Measurements from ENCODE around the gene PAX8. TPM values are rescaled to one million over a fixed set of nuclear protein-coding genes. Genes with fewer than 3 reads are reported as not detected.

The PAX8 gene
- total and polyA plus RNA-seq, 2 of the 13 experiments (the other 11 are each of a cell fraction or from before 2014, with no cell fraction given), result 1.5 to 8.8 TPM

- TF ChIP-seq TGIF2 (CRISPR knock-in tag; IDR thresholded peaks at IDR 0.05) (no peak), SP4 (CRISPR knock-in tag; IDR thresholded peaks at IDR 0.05) (peak; percentile 76; the same call in 1 of the 2 replicates), MIXL1 (CRISPR knock-in tag; IDR thresholded peaks at IDR 0.05) (peak; percentile 31; the same call in 1 of the 2 replicates), ZNF276 (CRISPR knock-in tag; IDR thresholded peaks at IDR 0.05; ENCODE audit: low read depth) (no peak), CBX5 (CRISPR knock-in tag; IDR thresholded peaks at IDR 0.05; ENCODE audit: borderline replicate concordance) (no peak; the same call in 1 of the 2 replicates), ZNF329 (CRISPR knock-in tag; IDR thresholded peaks at IDR 0.05; ENCODE audit: low read depth) (no peak), GATA4 (IDR thresholded peaks at IDR 0.05; ENCODE audit: borderline replicate concordance, low read depth) (peak; percentile 64; the same call in 1 of the 2 replicates), FOSL2 (CRISPR knock-in tag; IDR thresholded peaks at IDR 0.05) (peak; percentile 69; the same call in 1 of the 2 replicates), ZNF605 (CRISPR knock-in tag; IDR thresholded peaks at IDR 0.05) (peak; percentile 46; the same call in 1 of the 2 replicates), ZNF777 (CRISPR knock-in tag; IDR thresholded peaks at IDR 0.05) (no peak), JARID2 (CRISPR knock-in tag; IDR thresholded peaks at IDR 0.05; ENCODE audit: insufficient replicate concordance) (no peak), ZBTB1 (CRISPR knock-in tag; IDR thresholded peaks at IDR 0.05; ENCODE audit: borderline replicate concordance) (no peak), KDM5A (IDR thresholded peaks at IDR 0.05; ENCODE audit: borderline replicate concordance, low read length) (no peak), IRF2 (CRISPR knock-in tag; IDR thresholded peaks at IDR 0.05) (peak; percentile 42; the same call in 1 of the 2 replicates), NFE2 (CRISPR knock-in tag; IDR thresholded peaks at IDR 0.05) (no peak), ZNF33B (CRISPR knock-in tag; IDR thresholded peaks at IDR 0.05) (0 out of 2 replicates have a peak, but pooled peaks have one; percentile 28), SALL2 (CRISPR knock-in tag; IDR thresholded peaks at IDR 0.05) (no peak), BHLHE40 (IDR thresholded peaks at IDR 0.05; ENCODE audit: low read length) (no peak), ONECUT2 (CRISPR knock-in tag; IDR thresholded peaks at IDR 0.05) (no peak), SP1 (IDR thresholded peaks at IDR 0.05) (no peak), SP1 (CRISPR knock-in tag; IDR thresholded peaks at IDR 0.05) (peak; percentile 75), HNRNPL (IDR thresholded peaks at IDR 0.05; ENCODE audit: low read depth, low read length) (peak; percentile 91), ZKSCAN1 (IDR thresholded peaks at IDR 0.05; ENCODE audit: low read length) (no peak), ZNF841 (CRISPR knock-in tag; IDR thresholded peaks at IDR 0.05; ENCODE audit: borderline replicate concordance) (no peak), DR1 (CRISPR knock-in tag; IDR thresholded peaks at IDR 0.05) (peak; percentile 85; the same call in 1 of the 2 replicates), DNMT1 (CRISPR knock-in tag; IDR thresholded peaks at IDR 0.05) (no peak), FOXO1 (CRISPR knock-in tag; IDR thresholded peaks at IDR 0.05) (0 out of 2 replicates have a peak, but pooled peaks have one; percentile 5), POLR2G (IDR thresholded peaks at IDR 0.05; ENCODE audit: low read depth, low read length) (peak; percentile 86), HMG20B (CRISPR knock-in tag; conservative IDR thresholded peaks at IDR 0.05) (no peak), PCBP1 (IDR thresholded peaks at IDR 0.05; ENCODE audit: borderline replicate concordance, low read depth, low read length) (no peak)
- TF ChIP-seq, protein P1, sequence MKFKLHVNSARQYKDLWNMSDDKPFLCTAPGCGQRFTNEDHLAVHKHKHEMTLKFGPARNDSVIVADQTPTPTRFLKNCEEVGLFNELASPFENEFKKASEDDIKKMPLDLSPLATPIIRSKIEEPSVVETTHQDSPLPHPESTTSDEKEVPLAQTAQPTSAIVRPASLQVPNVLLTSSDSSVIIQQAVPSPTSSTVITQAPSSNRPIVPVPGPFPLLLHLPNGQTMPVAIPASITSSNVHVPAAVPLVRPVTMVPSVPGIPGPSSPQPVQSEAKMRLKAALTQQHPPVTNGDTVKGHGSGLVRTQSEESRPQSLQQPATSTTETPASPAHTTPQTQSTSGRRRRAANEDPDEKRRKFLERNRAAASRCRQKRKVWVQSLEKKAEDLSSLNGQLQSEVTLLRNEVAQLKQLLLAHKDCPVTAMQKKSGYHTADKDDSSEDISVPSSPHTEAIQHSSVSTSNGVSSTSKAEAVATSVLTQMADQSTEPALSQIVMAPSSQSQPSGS (CRISPR knock-in tag; IDR thresholded peaks at IDR 0.05), result 0 out of 2 replicates have a peak, but pooled peaks have one; percentile 11
These were observed 58.7 kb downstream of the PAX8 start (continued) for GRCh38 chr2:113219889-113220641.
